HG03354 (cell line): Measurements from ENCODE around the gene KCNN3.
A peak's percentile ranks its signal among the peaks of the same experiment; 100 is the strongest.
"Not testable (repeated sequence)": the region's sequence is repeated elsewhere in the genome, so short reads cannot be mapped to it uniquely, and the experiment has no call there.

Experiments used
- ATAC-seq: cut with Tn5 transposase; IDR thresholded peaks from one replicate; pipeline ENCODE4 v1.9.1; 2021; ENCODE audit warnings: mild to moderate bottlenecking; ENCODE audit not compliant: unreplicated experiment, poor library complexity, severe bottlenecking

Gene KCNN3

GRCh38 chr1:154870115-154870571, at the start of gene KCNN3:
TSS of gene KCNN3 (minus strand) at chr1:154870281. CDS start at chr1:154869964, 317 bp downstream.
- ATAC-seq: peak; percentile 87

- no peak for ATAC-seq
Measured at GRCh38 chr1:154913273-154913672, 43.2 kb upstream of the KCNN3 start.

- ATAC-seq: no peak
Measured at GRCh38 chr1:154912755-154913154, 42.7 kb upstream of the KCNN3 start.

GRCh38 chr1:154911691-154912550, 41.8 kb upstream of the KCNN3 start:
- ATAC-seq: no peak

GRCh38 chr1:154910851-154911250, 40.8 kb upstream of the KCNN3 start:
- ATAC-seq: no peak

- ATAC-seq: no peak
Measured at GRCh38 chr1:154908937-154909336, 38.9 kb upstream of the KCNN3 start.

- ATAC-seq: not testable (repeated sequence)
Measured at GRCh38 chr1:154908129-154908528, 38.0 kb upstream of the KCNN3 start.

- no peak for ATAC-seq
Measured at GRCh38 chr1:154906621-154907081, 36.6 kb upstream of the KCNN3 start.

GRCh38 chr1:154902938-154903566, 33.0 kb upstream of the KCNN3 start:
- no peak for ATAC-seq

- ATAC-seq: no peak
Measured at GRCh38 chr1:154901591-154901990, 31.5 kb upstream of the KCNN3 start.

- no peak for ATAC-seq
Measured at GRCh38 chr1:154899041-154899440, 29.0 kb upstream of the KCNN3 start.

GRCh38 chr1:154896771-154897286, 26.7 kb upstream of the KCNN3 start:
- no peak for ATAC-seq

GRCh38 chr1:154895798-154896197, 25.7 kb upstream of the KCNN3 start:
- ATAC-seq: no peak

GRCh38 chr1:154891452-154891851, 21.4 kb upstream of the KCNN3 start:
- no peak for ATAC-seq

- ATAC-seq: no peak
Measured at GRCh38 chr1:154888757-154889156, 18.7 kb upstream of the KCNN3 start.

GRCh38 chr1:154886281-154887015, 16.4 kb upstream of the KCNN3 start:
- ATAC-seq: no peak

- ATAC-seq: no peak
Measured at GRCh38 chr1:154884869-154885701, 15.0 kb upstream of the KCNN3 start.

- ATAC-seq: no peak
Measured at GRCh38 chr1:154883919-154884868, 14.1 kb upstream of the KCNN3 start.
